ENCODE data around the gene ICAM2.

DNA sequence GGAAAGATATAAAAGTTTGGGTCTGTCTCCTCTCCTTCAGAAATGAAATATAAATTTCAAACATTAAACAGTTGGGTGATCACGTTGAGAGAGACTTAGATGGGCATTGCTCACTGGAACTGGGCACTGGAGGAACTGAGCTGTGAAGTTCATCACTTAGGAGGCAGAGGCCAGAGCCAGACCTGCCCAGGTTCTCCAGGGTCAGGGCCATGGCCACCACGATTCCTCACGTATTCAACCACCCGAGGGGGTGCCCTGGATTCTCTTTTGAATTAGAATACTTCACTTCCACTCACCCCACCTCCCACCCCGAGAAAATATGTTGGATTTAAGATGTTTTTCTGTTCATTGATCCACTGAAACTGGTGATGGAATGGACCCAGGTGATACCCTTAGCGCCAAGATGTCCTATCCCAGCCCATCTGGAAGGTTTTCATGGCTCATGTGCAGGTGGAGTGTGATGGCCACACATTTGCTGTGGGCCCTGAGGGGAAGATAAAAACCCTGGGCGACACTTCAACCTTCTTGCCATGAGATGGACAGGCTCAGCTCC, 16.1 kb downstream of the ICAM2 start:
- TF ChIP-seq, protein P1, sequence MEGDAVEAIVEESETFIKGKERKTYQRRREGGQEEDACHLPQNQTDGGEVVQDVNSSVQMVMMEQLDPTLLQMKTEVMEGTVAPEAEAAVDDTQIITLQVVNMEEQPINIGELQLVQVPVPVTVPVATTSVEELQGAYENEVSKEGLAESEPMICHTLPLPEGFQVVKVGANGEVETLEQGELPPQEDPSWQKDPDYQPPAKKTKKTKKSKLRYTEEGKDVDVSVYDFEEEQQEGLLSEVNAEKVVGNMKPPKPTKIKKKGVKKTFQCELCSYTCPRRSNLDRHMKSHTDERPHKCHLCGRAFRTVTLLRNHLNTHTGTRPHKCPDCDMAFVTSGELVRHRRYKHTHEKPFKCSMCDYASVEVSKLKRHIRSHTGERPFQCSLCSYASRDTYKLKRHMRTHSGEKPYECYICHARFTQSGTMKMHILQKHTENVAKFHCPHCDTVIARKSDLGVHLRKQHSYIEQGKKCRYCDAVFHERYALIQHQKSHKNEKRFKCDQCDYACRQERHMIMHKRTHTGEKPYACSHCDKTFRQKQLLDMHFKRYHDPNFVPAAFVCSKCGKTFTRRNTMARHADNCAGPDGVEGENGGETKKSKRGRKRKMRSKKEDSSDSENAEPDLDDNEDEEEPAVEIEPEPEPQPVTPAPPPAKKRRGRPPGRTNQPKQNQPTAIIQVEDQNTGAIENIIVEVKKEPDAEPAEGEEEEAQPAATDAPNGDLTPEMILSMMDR (IDR thresholded peaks at IDR 0.05), result no peak
- no peak for TF ChIP-seq POLR2A (IDR thresholded peaks at IDR 0.05)
